Astrocyte (in vitro differentiated cells and primary cell): Measurements from ENCODE around the gene WFDC6.

Experiments used
- EZH2 ChIP-seq: IDR thresholded peaks from 2 replicates; pipeline ENCODE4 v1.6.1; 2012; ENCODE audit warnings: mild to moderate bottlenecking, low read length, inconsistent platforms; ENCODE audit not compliant: insufficient read depth
- TF ChIP-seq, protein P1 (sequence below): IDR thresholded peaks from 2 replicates; pipeline ENCODE4 v1.5.1; 2011; ENCODE audit warnings: low read depth, mild to moderate bottlenecking, inconsistent platforms, low read length, moderate library complexity; ENCODE audit not compliant: insufficient read depth

GRCh38 chr20:45495501-45495941 lies 43.8 kb downstream of the WFDC6 start:
- TF ChIP-seq, protein P1, sequence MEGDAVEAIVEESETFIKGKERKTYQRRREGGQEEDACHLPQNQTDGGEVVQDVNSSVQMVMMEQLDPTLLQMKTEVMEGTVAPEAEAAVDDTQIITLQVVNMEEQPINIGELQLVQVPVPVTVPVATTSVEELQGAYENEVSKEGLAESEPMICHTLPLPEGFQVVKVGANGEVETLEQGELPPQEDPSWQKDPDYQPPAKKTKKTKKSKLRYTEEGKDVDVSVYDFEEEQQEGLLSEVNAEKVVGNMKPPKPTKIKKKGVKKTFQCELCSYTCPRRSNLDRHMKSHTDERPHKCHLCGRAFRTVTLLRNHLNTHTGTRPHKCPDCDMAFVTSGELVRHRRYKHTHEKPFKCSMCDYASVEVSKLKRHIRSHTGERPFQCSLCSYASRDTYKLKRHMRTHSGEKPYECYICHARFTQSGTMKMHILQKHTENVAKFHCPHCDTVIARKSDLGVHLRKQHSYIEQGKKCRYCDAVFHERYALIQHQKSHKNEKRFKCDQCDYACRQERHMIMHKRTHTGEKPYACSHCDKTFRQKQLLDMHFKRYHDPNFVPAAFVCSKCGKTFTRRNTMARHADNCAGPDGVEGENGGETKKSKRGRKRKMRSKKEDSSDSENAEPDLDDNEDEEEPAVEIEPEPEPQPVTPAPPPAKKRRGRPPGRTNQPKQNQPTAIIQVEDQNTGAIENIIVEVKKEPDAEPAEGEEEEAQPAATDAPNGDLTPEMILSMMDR = no peak
- no peak for TF ChIP-seq EZH2
